ENCODE measurements around the gene YKT6. TPM values are rescaled to one million over a fixed set of nuclear protein-coding genes. Genes with fewer than 3 reads are reported as not detected.

The YKT6 gene
- total RNA-seq (2022) (139 and 146 TPM in 2 replicates), Bru-seq, nascent RNA (percentile 88 among the genes with signal in this experiment), BruChase-seq, experiment 1, labeled RNA remaining after a 6-hour chase (percentile 96 among the genes with signal in this experiment), BruChase-seq, experiment 2, labeled RNA remaining after a 2-hour chase (percentile 93 among the genes with signal in this experiment)
- long read RNA-seq, transcript YKT6-201 (7 exons, 2,696 nt), result major isoform, 27 of 57 reads
- long read RNA-seq, partial matches to known transcripts, result 4 of 57 reads
- long read RNA-seq, other reads (novel, unspliced or antisense), result 23 of 57 reads

GRCh38 chr7:44200699-44201461 lies at the start of gene YKT6:
TSS of gene YKT6 (plus strand) at chr7:44200978. CDS start at chr7:44201136, 158 bp downstream.
- peak within 1 kb of the TSS; percentile 74 for H3K4me3 Mint-ChIP-seq (ENCODE audit: low read depth, unreplicated experiment)
- intact Hi-C loops (cut with micrococcal nuclease; ENCODE audit: unreplicated experiment), result no loop called here

GRCh38 chr7:44151956-44152355 lies 48.8 kb upstream of the YKT6 start:
- BruUV-seq (replicated peaks), result no TSS peak
- Mint-ChIP-seq H3K27me3 (ENCODE audit: unreplicated experiment) (peaks cover 50% of the 10 kb centered on the region), H3K36me3 (ENCODE audit: insufficient read depth, unreplicated experiment) (no peaks in the 10 kb centered on the region), H3K9me3 (ENCODE audit: low read depth, unreplicated experiment) (no peaks in the 10 kb centered on the region), H3K4me3 (ENCODE audit: low read depth, unreplicated experiment) (no peak overlapping the region), H3K4me1 (ENCODE audit: low read depth, unreplicated experiment) (no peaks in the 10 kb centered on the region), H3K27ac (ENCODE audit: unreplicated experiment) (no peak overlapping the region)
- no peak for DNase-seq
- CTCF ChIA-PET, result interaction anchor here (1.5 kb wide), 1 partner anchor 49 kb away, joined by 4 read pairs; no protein-coding TSS in a partner anchor
- no peak for TF ChIP-seq CTCF (IDR thresholded peaks at IDR 0.05; ENCODE audit: unreplicated experiment)
- intact Hi-C loops (cut with micrococcal nuclease; ENCODE audit: unreplicated experiment), result no loop called here

More at GRCh38 chr7:44200699-44201461, at the start of gene YKT6:
- CTCF ChIA-PET, result interaction anchor here (0.5 to 1.5 kb wide), 8 partner anchors 12 to 510 kb away, joined by 3 to 10 read pairs (median 4); partner anchors contain the start of gene MRPS24
- Mint-ChIP-seq H3K27me3 (ENCODE audit: unreplicated experiment) (peaks cover 20% of the 10 kb centered on the region), H3K27ac (ENCODE audit: unreplicated experiment) (peak within 1 kb of the TSS; percentile 3), H3K9me3 (ENCODE audit: low read depth, unreplicated experiment) (no peaks in the 10 kb centered on the region), H3K36me3 (ENCODE audit: insufficient read depth, unreplicated experiment) (peaks cover 24% of the 10 kb centered on the region), H3K4me1 (ENCODE audit: low read depth, unreplicated experiment) (peaks cover 18% of the 10 kb centered on the region)
- BruUV-seq (replicated peaks), result no TSS peak
- DNase-seq, result peak; percentile 98
- TF ChIP-seq CTCF (IDR thresholded peaks at IDR 0.05; ENCODE audit: unreplicated experiment), result peak; percentile 73

- no peak overlapping the region for H3K27ac Mint-ChIP-seq (ENCODE audit: unreplicated experiment)
- no peak overlapping the region for H3K4me3 Mint-ChIP-seq (ENCODE audit: low read depth, unreplicated experiment)
- TF ChIP-seq CTCF (IDR thresholded peaks at IDR 0.05; ENCODE audit: unreplicated experiment), result no peak
- H3K36me3 Mint-ChIP-seq (ENCODE audit: insufficient read depth, unreplicated experiment), result no peaks in the 10 kb centered on the region
- CTCF ChIA-PET, result no interaction called here
- intact Hi-C loops (cut with micrococcal nuclease; ENCODE audit: unreplicated experiment), result no loop called here
- no peaks in the 10 kb centered on the region for H3K4me1 Mint-ChIP-seq (ENCODE audit: low read depth, unreplicated experiment)
- DNase-seq, result no peak
- H3K9me3 Mint-ChIP-seq (ENCODE audit: low read depth, unreplicated experiment), result no peaks in the 10 kb centered on the region
- peaks cover 50% of the 10 kb centered on the region for H3K27me3 Mint-ChIP-seq (ENCODE audit: unreplicated experiment)
- BruUV-seq (replicated peaks), result no TSS peak
Observed at GRCh38 chr7:44152971-44153947, 47.5 kb upstream of the YKT6 start.

GRCh38 chr7:44153948-44154335 lies 46.8 kb upstream of the YKT6 start:
- CTCF ChIA-PET, result no interaction called here
- no peaks in the 10 kb centered on the region for H3K4me1 Mint-ChIP-seq (ENCODE audit: low read depth, unreplicated experiment)
- H3K9me3 Mint-ChIP-seq (ENCODE audit: low read depth, unreplicated experiment), result no peaks in the 10 kb centered on the region
- DNase-seq, result no peak
- intact Hi-C loops (cut with micrococcal nuclease; ENCODE audit: unreplicated experiment), result no loop called here
- no peak for TF ChIP-seq CTCF (IDR thresholded peaks at IDR 0.05; ENCODE audit: unreplicated experiment)
- H3K27ac Mint-ChIP-seq (ENCODE audit: unreplicated experiment), result no peak overlapping the region
- no TSS peak for BruUV-seq (replicated peaks)
- peaks cover 47% of the 10 kb centered on the region for H3K27me3 Mint-ChIP-seq (ENCODE audit: unreplicated experiment)
- no peak overlapping the region for H3K4me3 Mint-ChIP-seq (ENCODE audit: low read depth, unreplicated experiment)
- H3K36me3 Mint-ChIP-seq (ENCODE audit: insufficient read depth, unreplicated experiment), result no peaks in the 10 kb centered on the region
